ENCODE data around the gene ALCAM.

The ALCAM gene

DNA sequence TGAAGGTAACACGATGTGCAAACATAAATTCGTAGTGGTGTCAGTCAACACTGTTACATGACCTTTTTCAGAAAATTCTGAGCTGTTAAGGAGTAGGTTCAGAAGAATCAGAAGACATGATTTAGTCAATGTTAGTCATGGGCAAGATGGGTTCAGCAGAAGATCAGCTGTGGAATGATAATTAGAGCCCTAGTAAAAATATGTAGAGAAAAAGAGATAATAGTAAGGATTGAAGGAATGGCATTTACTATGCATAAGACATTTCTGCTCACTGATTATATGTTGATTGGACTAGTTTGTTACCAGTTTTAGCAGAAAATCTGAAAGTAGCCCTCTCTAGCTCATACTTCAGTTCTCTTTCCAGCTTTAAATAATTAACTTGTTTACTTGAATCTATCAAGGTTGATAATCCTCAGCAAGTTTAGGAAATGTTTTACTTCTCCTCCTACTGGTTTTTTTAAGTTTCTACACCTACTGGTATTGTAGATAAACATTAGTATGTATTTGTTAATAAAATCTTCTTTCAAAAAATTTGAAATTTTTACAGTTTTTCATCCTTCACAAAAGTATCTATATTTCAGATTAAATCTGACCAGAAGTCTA is 98.6 kb downstream of the ALCAM start:
- no peak for TF ChIP-seq CTCF (conservative IDR thresholded peaks at IDR 0.05; ENCODE audit: low read depth, low read length)
- H4K20me1 ChIP-seq (ENCODE audit: insufficient read depth) = no peaks in the 10 kb centered on the region
- H3K27ac ChIP-seq = no peak overlapping the region
- no peaks in the 10 kb centered on the region for H3K36me3 ChIP-seq (ENCODE audit: insufficient read depth)
- H3K9ac ChIP-seq = no peak overlapping the region
- no peak overlapping the region for H3K4me2 ChIP-seq
- no peak overlapping the region for H2AFZ ChIP-seq (ENCODE audit: low read depth)
- no peaks in the 10 kb centered on the region for H3K27me3 ChIP-seq (ENCODE audit: insufficient read depth, low read depth)
- H3K4me3 ChIP-seq (IDR thresholded peaks at IDR 0.05; ENCODE audit: insufficient read depth, low read depth, low read length) = no peak overlapping the region
- H3K79me2 ChIP-seq (ENCODE audit: insufficient read depth, low read depth) = no peaks in the 10 kb centered on the region
- no peaks in the 10 kb centered on the region for H3K4me1 ChIP-seq (ENCODE audit: low read depth, poor library complexity, severe bottlenecking)

DNA sequence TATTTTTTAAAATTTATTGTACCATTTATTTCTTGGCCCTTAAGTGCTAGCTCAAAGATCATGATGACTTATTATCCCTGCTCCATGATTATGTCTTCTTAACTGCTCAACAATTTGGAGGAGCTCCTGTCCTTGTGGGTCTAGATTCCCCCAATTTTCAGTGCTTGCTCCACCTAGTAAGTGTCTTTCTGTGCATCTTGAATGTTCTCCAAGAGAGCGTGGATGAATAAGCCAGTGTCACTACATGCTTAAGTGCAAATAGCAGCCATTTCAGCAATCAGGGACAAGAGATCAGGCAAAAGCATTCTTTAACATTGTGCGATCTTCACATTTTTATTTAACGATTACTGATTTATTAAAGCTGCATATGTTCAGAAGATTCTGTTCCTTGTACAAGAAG is 99.4 kb downstream of the ALCAM start:
- H3K4me3 ChIP-seq (IDR thresholded peaks at IDR 0.05; ENCODE audit: insufficient read depth, low read depth, low read length) = no peak overlapping the region
- TF ChIP-seq CTCF (conservative IDR thresholded peaks at IDR 0.05; ENCODE audit: low read depth, low read length) = no peak
- H2AFZ ChIP-seq (ENCODE audit: low read depth) = no peak overlapping the region
- H3K36me3 ChIP-seq (ENCODE audit: insufficient read depth) = no peaks in the 10 kb centered on the region
- no peaks in the 10 kb centered on the region for H3K79me2 ChIP-seq (ENCODE audit: insufficient read depth, low read depth)
- H3K27me3 ChIP-seq (ENCODE audit: insufficient read depth, low read depth) = no peaks in the 10 kb centered on the region
- no peaks in the 10 kb centered on the region for H3K4me1 ChIP-seq (ENCODE audit: low read depth, poor library complexity, severe bottlenecking)
- no peak overlapping the region for H3K27ac ChIP-seq
- H4K20me1 ChIP-seq (ENCODE audit: insufficient read depth) = no peaks in the 10 kb centered on the region
- no peak overlapping the region for H3K9ac ChIP-seq
- no peak overlapping the region for H3K4me2 ChIP-seq

DNA sequence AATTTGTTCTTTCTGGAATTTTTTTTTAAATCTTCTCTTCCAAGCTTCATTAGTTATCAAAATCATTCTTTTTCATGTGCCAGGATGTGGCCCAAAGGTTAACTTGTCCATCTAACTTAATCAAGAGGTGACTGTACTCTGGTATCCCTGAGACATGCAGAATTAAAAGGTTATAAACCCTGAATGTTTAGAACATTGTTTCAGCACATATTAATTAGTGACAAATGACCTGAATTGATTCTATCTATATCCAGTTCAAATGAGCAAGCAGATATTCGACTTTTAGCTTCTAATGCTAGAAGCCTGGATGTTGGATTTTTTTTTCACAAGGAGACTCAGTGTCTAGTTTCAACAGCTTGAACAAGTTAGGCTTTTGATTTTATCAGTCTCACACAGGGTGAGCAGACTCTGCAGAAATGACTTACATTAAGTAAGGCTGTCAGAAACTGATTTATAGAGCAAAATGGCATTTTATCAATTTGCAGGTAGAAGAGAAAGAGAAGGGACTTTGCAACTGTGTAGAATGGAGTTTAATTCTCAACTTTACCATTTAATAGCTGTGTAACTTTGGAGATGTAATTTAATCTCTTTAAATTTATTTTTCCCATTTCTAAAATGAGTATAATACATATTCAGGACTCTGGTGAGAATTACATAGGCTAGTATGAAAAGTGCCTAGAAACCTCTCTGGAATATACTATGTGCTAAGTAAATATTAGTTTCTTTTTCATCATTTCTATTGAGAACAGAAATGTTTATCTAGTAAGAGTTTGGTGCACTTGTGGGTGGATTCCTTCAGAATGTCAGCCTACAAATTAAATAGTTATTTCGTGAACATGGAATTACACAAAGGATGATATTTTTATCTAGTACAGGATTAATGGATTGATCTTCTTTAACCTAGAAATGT is 100.0 kb downstream of the ALCAM start:
- no peaks in the 10 kb centered on the region for H3K27me3 ChIP-seq (ENCODE audit: insufficient read depth, low read depth)
- H3K4me2 ChIP-seq = no peak overlapping the region
- no peaks in the 10 kb centered on the region for H3K4me1 ChIP-seq (ENCODE audit: low read depth, poor library complexity, severe bottlenecking)
- H2AFZ ChIP-seq (ENCODE audit: low read depth) = no peak overlapping the region
- TF ChIP-seq CTCF (conservative IDR thresholded peaks at IDR 0.05; ENCODE audit: low read depth, low read length) = no peak
- H3K36me3 ChIP-seq (ENCODE audit: insufficient read depth) = no peaks in the 10 kb centered on the region
- no peaks in the 10 kb centered on the region for H4K20me1 ChIP-seq (ENCODE audit: insufficient read depth)
- no peaks in the 10 kb centered on the region for H3K79me2 ChIP-seq (ENCODE audit: insufficient read depth, low read depth)
- H3K9ac ChIP-seq = no peak overlapping the region
- H3K4me3 ChIP-seq (IDR thresholded peaks at IDR 0.05; ENCODE audit: insufficient read depth, low read depth, low read length) = no peak overlapping the region
- H3K27ac ChIP-seq = no peak overlapping the region

- H3K27ac ChIP-seq = no peak overlapping the region
Measured at GRCh38 chr3:105470851-105471250, 104.1 kb downstream of the ALCAM start.

More at GRCh38 chr3:105470851-105471250, 104.1 kb downstream of the ALCAM start:
- Histone ChIP-seq H3K4me2 (no peak overlapping the region), H3K36me3 (ENCODE audit: insufficient read depth) (no peaks in the 10 kb centered on the region), H2AFZ (ENCODE audit: low read depth) (no peak overlapping the region), H3K9ac (no peak overlapping the region), H3K4me1 (ENCODE audit: low read depth, poor library complexity, severe bottlenecking) (no peaks in the 10 kb centered on the region), H3K79me2 (ENCODE audit: insufficient read depth, low read depth) (no peaks in the 10 kb centered on the region), H3K27me3 (ENCODE audit: insufficient read depth, low read depth) (no peaks in the 10 kb centered on the region), H3K4me3 (IDR thresholded peaks at IDR 0.05; ENCODE audit: insufficient read depth, low read depth, low read length) (no peak overlapping the region), H4K20me1 (ENCODE audit: insufficient read depth) (no peaks in the 10 kb centered on the region)
- no peak for TF ChIP-seq CTCF (conservative IDR thresholded peaks at IDR 0.05; ENCODE audit: low read depth, low read length)

Data from KMS-11 (cell line).